Parathyroid adenoma (tissue), 2 donors: Measurements from ENCODE around the gene CORT.

Source experiments
- H2AFZ ChIP-seq: fragments of 300-600 bp; sonication (generic); one replicate; pipeline ENCODE4 v1.7.0; 2017; ENCODE audit warnings: antibody characterized with exemption, mild to moderate bottlenecking
- H3K27ac ChIP-seq: fragments of 300-600 bp; sonication (generic); one replicate; pipeline ENCODE4 v1.7.0; 2017
- H3K27me3 ChIP-seq: fragments of 300-600 bp; sonication (generic); one replicate; pipeline ENCODE4 v1.7.0; 2017; ENCODE audit warnings: low read length; ENCODE audit not compliant: control insufficient read depth, insufficient read depth
- H3K36me3 ChIP-seq: fragments of 300-600 bp; sonication (generic); one replicate; pipeline ENCODE4 v1.7.0; 2017; ENCODE audit warnings: low read length; ENCODE audit not compliant: control insufficient read depth, insufficient read depth
- H3K4me1 ChIP-seq: fragments of 300-600 bp; sonication (generic); one replicate; pipeline ENCODE4 v1.7.0; 2017; ENCODE audit warnings: control low read depth
- H3K4me2 ChIP-seq: fragments of 300-600 bp; sonication (generic); one replicate; pipeline ENCODE4 v1.7.0; 2017; ENCODE audit warnings: low read length
- H3K4me3 ChIP-seq: fragments of 300-600 bp; sonication (generic); one replicate; pipeline ENCODE4 v1.7.0; 2017; ENCODE audit warnings: low read depth, low read length
- H3K79me2 ChIP-seq: fragments of 300-600 bp; sonication (generic); one replicate; pipeline ENCODE4 v1.7.0; 2017; ENCODE audit warnings: control low read depth
- H3K9ac ChIP-seq: fragments of 300-600 bp; sonication (generic); one replicate; pipeline ENCODE4 v1.7.0; 2017; ENCODE audit warnings: mild to moderate bottlenecking
- H3K9me3 ChIP-seq: fragments of 300-600 bp; sonication (generic); one replicate; pipeline ENCODE4 v1.7.0; 2017; ENCODE audit warnings: low read length; ENCODE audit not compliant: control insufficient read depth
- TF ChIP-seq, protein P1 (sequence below): fragments of 300-600 bp; sonication (generic); IDR thresholded peaks from one replicate; pipeline ENCODE4 v1.7.0; 2017; ENCODE audit warnings: antibody characterized with exemption, mild to moderate bottlenecking
- donor health status: primary hyperparathyroidism.

CORT gene

DNA sequence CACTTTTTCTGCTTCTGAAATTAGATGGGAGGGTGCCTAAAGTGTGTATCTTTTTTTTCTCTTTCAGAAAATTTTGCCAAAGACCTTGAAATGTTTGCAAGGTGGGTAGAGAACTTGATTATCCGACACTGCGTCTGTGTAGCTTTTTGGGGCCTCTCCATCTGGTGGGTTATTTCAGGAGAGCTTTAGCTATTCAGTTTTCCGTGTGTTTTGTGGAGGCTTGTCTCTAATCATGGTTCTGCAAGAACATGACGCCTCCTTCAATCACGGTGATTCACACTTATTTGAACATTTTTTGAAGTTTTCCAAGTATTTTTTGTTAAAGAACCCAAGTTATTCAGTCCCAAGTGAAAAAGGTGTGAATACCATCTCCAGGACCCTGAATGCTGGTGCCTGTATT is 15.2 kb upstream of the CORT start:
- TF ChIP-seq, protein P1, sequence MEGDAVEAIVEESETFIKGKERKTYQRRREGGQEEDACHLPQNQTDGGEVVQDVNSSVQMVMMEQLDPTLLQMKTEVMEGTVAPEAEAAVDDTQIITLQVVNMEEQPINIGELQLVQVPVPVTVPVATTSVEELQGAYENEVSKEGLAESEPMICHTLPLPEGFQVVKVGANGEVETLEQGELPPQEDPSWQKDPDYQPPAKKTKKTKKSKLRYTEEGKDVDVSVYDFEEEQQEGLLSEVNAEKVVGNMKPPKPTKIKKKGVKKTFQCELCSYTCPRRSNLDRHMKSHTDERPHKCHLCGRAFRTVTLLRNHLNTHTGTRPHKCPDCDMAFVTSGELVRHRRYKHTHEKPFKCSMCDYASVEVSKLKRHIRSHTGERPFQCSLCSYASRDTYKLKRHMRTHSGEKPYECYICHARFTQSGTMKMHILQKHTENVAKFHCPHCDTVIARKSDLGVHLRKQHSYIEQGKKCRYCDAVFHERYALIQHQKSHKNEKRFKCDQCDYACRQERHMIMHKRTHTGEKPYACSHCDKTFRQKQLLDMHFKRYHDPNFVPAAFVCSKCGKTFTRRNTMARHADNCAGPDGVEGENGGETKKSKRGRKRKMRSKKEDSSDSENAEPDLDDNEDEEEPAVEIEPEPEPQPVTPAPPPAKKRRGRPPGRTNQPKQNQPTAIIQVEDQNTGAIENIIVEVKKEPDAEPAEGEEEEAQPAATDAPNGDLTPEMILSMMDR: no peak
- H3K9me3 ChIP-seq: no peaks in the 10 kb centered on the region

DNA sequence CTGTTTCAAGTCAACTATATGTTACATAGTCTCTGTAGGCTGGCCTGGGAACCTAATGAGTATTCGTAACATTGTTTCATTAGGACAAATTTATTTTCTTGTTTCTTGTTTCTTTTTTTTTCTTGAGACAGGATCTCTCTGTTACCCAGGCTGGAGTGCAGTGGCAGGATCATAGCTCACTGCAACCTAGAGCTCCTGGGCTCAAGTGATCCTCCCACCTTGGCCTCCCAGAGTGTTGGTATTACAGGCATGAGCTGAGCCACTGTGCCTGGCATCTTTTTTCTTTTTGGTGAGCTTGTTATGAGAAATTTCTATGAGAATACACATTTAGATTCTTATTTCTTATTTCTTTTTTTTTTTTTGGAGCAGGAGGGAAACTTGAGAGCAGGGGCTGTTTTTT is 12.8 kb upstream of the CORT start:
- no peaks in the 10 kb centered on the region for H3K36me3 ChIP-seq

More for the DNA sequence above, 15.2 kb upstream of the CORT start:
- H3K27me3 ChIP-seq: no peaks in the 10 kb centered on the region
- H3K4me2 ChIP-seq: no peak overlapping the region
- H3K27ac ChIP-seq: no peak overlapping the region
- H3K4me3 ChIP-seq: no peak overlapping the region
- H3K4me1 ChIP-seq: no peaks in the 10 kb centered on the region
- peaks cover 3% of the 10 kb centered on the region for H3K79me2 ChIP-seq
- H2AFZ ChIP-seq: no peak overlapping the region
- H3K36me3 ChIP-seq: no peaks in the 10 kb centered on the region
- H3K9ac ChIP-seq: no peak overlapping the region

DNA sequence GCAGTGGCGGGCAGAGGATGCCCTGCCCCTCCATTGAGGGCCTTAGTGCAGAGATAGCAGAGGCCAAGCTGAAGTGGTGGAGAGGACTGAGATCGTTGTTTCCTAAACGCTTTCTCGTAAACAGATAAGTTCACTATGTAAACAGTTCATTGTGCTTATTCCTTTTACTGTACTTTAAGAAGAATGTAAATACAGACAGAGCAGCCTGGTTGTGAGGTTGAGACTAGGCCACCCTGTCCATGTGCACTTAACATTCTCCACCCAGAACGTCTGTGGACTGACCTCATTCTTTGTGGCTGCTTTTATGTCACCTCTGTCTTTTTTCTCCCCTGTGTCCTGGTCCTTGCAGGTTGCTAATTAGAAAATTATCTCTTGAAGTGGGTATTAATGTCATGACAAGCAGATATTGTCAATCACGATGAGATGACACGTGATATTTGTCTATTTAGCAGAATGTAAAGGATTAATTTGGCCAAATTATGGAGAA is 11.1 kb upstream of the CORT start:
- Histone ChIP-seq H3K36me3 (no peaks in the 10 kb centered on the region), H3K4me3 (no peak overlapping the region), H3K27ac (no peak overlapping the region), H2AFZ (no peak overlapping the region), H3K27me3 (no peaks in the 10 kb centered on the region), H3K4me2 (no peak overlapping the region), H3K9me3 (no peaks in the 10 kb centered on the region), H3K79me2 (no peaks in the 10 kb centered on the region), H3K4me1 (no peaks in the 10 kb centered on the region), H3K9ac (no peak overlapping the region)
- TF ChIP-seq, protein P1: no peak

More for the DNA sequence above, 12.8 kb upstream of the CORT start:
- TF ChIP-seq, protein P1: no peak
- no peaks in the 10 kb centered on the region for H3K9me3 ChIP-seq
- H3K4me2 ChIP-seq: no peak overlapping the region
- H3K79me2 ChIP-seq: no peaks in the 10 kb centered on the region
- no peaks in the 10 kb centered on the region for H3K4me1 ChIP-seq
- no peak overlapping the region for H3K27ac ChIP-seq
- no peaks in the 10 kb centered on the region for H3K27me3 ChIP-seq
- no peak overlapping the region for H3K4me3 ChIP-seq
- H2AFZ ChIP-seq: no peak overlapping the region
- no peak overlapping the region for H3K9ac ChIP-seq

DNA sequence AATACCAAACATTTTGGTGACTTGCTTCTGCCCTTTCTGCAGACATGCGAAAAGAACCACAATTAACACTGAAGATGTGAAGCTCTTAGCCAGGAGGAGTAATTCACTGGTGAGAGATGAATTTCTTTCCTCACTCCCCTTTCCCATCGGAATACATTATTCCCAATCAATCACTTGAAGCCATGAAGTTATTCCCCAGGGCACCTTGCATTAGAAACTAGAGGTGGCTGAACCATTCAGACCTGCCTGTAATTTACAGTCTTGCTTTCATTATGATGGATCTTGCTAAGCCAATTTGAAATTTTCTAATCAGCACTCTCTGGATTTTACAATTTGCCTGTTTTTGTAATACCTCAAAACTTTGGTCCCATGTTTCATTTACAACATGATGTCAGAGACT is 9.5 kb upstream of the CORT start:
- no peaks in the 10 kb centered on the region for H3K79me2 ChIP-seq
- H3K9ac ChIP-seq: no peak overlapping the region
- no peaks in the 10 kb centered on the region for H3K9me3 ChIP-seq
- H3K36me3 ChIP-seq: no peaks in the 10 kb centered on the region
- H2AFZ ChIP-seq: no peak overlapping the region
- no peak overlapping the region for H3K27ac ChIP-seq
- TF ChIP-seq, protein P1: no peak
- no peaks in the 10 kb centered on the region for H3K27me3 ChIP-seq
- H3K4me3 ChIP-seq: no peak overlapping the region
- no peaks in the 10 kb centered on the region for H3K4me1 ChIP-seq
- H3K4me2 ChIP-seq: no peak overlapping the region

DNA sequence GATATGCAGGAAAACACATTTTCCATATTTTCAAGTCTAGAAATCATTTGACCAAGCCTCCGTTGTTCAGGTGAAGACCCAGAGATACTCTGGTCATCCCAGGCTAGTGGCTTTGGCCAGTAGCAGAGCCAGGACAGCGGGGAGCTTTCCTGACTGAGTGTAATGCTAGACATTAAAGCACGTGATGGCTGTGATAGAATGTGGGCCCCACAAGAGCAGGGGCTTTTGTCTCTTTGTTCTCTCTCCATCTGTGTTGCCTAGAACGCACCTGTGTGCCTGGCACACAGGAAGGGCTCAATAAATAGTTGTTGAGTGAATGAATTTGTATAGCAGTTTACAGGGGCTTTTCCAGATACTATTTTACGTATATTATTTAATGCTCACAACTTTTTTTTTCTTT is 9.0 kb upstream of the CORT start:
- Histone ChIP-seq H3K27me3 (no peaks in the 10 kb centered on the region), H3K79me2 (no peaks in the 10 kb centered on the region), H3K4me3 (no peak overlapping the region), H3K4me1 (no peaks in the 10 kb centered on the region), H3K9ac (no peak overlapping the region), H3K27ac (no peak overlapping the region), H2AFZ (no peak overlapping the region), H3K36me3 (no peaks in the 10 kb centered on the region), H3K9me3 (no peaks in the 10 kb centered on the region), H3K4me2 (no peak overlapping the region)
- TF ChIP-seq, protein P1: no peak
